GM19395 (cell line): ENCODE data around the gene SIAH1.
"Not testable (repeated sequence)": the region's sequence is repeated elsewhere in the genome, so short reads cannot be mapped to it uniquely, and the experiment has no call there.

Source experiments
- ATAC-seq: cut with Tn5 transposase; IDR thresholded peaks from one replicate; pipeline ENCODE4 v1.9.1; 2021; ENCODE audit warnings: mild to moderate bottlenecking, moderate library complexity; ENCODE audit not compliant: unreplicated experiment

SIAH1 gene

GRCh38 chr16:48367441-48368049 lies 17.7 kb downstream of the SIAH1 start:
- ATAC-seq: no peak

- peak; percentile 77 for ATAC-seq
These were observed 18.8 kb downstream of the SIAH1 start for GRCh38 chr16:48366165-48367093.

GRCh38 chr16:48365601-48366164 lies 19.5 kb downstream of the SIAH1 start:
- ATAC-seq: peak; percentile 80

GRCh38 chr16:48365025-48365600 lies 20.1 kb downstream of the SIAH1 start:
- ATAC-seq: no peak

GRCh38 chr16:48361540-48362144 lies 23.6 kb downstream of the SIAH1 start:
- no peak for ATAC-seq

GRCh38 chr16:48361012-48361411 lies 24.2 kb downstream of the SIAH1 start:
- ATAC-seq: no peak

- no peak for ATAC-seq
These were observed 25.2 kb downstream of the SIAH1 start for GRCh38 chr16:48359983-48360382.

- ATAC-seq: no peak
These were observed 26.8 kb downstream of the SIAH1 start for GRCh38 chr16:48358419-48358818.

- no peak for ATAC-seq
These were observed 28.4 kb downstream of the SIAH1 start for GRCh38 chr16:48356633-48357376.

GRCh38 chr16:48354877-48355855 lies 30.0 kb downstream of the SIAH1 start:
- no peak for ATAC-seq

GRCh38 chr16:48354385-48354784 lies 30.8 kb downstream of the SIAH1 start:
- not testable (repeated sequence) for ATAC-seq

- ATAC-seq: peak; percentile 85
These were observed 31.5 kb downstream of the SIAH1 start for GRCh38 chr16:48353565-48354163.

GRCh38 chr16:48352648-48353390 lies 32.4 kb downstream of the SIAH1 start:
- no peak for ATAC-seq

GRCh38 chr16:48350736-48351135 lies 34.5 kb downstream of the SIAH1 start:
- no peak for ATAC-seq

GRCh38 chr16:48347980-48348379 lies 37.2 kb downstream of the SIAH1 start:
- ATAC-seq: no peak

GRCh38 chr16:48347191-48347865 lies 37.9 kb downstream of the SIAH1 start:
- ATAC-seq: no peak

- ATAC-seq: no peak
These were observed 42.6 kb downstream of the SIAH1 start for GRCh38 chr16:48342591-48342990.

GRCh38 chr16:48340054-48340453 lies 45.2 kb downstream of the SIAH1 start:
- no peak for ATAC-seq
